ENCODE measurements around the gene ZNF362.

ZNF362 gene

GRCh38 chr1:33311706-33312412 lies 55.6 kb downstream of the ZNF362 start:
- no peak for DNase-seq

GRCh38 chr1:33312413-33312749 lies 56.1 kb downstream of the ZNF362 start:
- no peak for DNase-seq

DNA sequence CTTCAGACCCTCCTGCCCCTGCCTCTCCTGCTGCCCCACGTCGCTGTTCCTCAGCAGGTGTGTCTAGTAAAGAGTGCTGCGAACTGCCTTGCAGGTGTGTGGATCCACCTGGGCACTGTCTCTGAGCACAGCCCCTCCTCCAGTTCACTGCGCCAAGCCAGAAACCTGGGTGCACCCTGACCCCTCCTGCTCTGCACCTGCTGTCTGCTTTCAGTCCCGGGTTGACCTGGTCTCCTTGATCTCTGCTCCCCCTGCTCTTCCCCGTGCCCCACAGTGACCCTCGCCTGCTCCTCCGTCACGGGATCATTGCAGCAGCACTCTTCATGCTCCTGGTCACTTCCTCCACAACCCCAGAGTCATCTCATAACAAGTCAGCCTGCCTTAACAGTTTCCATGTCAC lies 58.1 kb downstream of the ZNF362 start:
- DNase-seq, result no peak

DNA sequence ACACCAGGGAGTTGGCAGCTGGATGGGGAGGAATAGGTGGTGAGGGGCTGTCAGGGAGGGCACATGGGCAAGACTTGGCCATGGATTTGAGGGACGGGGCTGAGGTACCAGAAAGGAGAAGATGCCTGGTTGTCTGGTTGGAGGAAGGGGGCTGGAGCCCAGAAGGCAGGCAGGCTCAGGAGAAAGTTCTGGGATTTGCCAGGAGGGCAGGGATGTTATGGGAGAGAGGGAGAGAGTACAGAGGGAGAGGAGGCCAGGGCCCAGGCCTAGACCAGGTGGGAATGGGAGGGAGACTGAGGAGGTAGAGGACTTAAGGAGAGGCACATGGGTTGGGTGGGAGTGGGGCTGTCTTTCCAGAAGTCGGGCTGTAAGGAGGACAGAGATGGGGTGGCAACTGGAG lies 60.3 kb downstream of the ZNF362 start:
- DNase-seq, result no peak

- no peak for DNase-seq
Observed at GRCh38 chr1:33317354-33317753, 61.1 kb downstream of the ZNF362 start.

- DNase-seq, result no peak
Observed at GRCh38 chr1:33317946-33318345, 61.7 kb downstream of the ZNF362 start.

GRCh38 chr1:33319186-33319948 lies 63.1 kb downstream of the ZNF362 start:
- DNase-seq, result no peak

- DNase-seq, result no peak
Observed at GRCh38 chr1:33319949-33320618, 63.8 kb downstream of the ZNF362 start.

- no peak for DNase-seq
Observed at GRCh38 chr1:33320619-33321165, 64.4 kb downstream of the ZNF362 start, which contains the start of gene A3GALT2. TSS of gene A3GALT2 (minus strand) at chr1:33321098. CDS start at chr1:33321098, 0 bp downstream.

GRCh38 chr1:33321178-33321577 lies 64.9 kb downstream of the ZNF362 start:
- DNase-seq, result no peak

- no peak for DNase-seq
Observed at GRCh38 chr1:33322109-33322508, 65.8 kb downstream of the ZNF362 start.

- no peak for DNase-seq
Observed at GRCh38 chr1:33322870-33323585, 66.7 kb downstream of the ZNF362 start.

DNA sequence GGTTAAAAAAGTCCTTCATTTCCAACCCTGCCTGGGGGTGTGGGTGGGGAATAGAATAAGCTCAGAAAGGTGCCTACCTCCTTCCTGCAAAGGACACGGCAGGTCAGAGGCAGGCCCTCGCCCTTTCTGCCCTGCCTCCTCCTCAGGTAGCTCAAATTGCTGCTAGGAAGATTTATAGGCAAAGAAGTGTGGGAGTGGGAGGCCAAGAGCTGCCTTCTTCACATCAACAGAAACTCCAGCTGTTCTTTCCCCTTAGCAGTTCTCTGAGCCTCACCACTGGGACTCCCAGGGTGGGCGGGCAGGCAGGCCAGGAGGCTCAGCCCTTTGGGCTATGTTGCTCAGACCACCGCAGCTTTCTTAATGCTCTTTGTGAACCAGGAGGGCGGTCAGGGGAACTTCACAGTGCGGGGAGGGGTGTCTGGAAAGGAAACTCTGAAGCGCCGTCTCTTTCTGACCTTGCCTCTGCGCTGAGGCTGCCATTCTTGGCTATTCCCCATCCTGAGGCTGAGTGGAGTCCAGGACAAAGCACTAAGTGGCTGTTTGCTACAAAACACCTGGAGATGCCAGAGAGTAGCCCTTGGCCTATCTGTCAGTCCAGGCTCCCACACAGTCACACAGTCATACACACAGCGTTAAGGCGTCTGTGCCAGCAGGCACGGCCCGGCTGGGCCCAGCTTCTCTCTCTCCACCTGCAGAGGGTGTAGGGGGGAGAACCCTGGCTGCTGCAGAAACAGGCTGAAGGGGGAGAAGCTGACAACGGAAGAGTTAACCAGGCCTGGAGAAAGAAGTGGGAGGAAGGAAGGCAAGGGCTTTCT lies 67.6 kb downstream of the ZNF362 start:
- DNase-seq, result no peak

DNA sequence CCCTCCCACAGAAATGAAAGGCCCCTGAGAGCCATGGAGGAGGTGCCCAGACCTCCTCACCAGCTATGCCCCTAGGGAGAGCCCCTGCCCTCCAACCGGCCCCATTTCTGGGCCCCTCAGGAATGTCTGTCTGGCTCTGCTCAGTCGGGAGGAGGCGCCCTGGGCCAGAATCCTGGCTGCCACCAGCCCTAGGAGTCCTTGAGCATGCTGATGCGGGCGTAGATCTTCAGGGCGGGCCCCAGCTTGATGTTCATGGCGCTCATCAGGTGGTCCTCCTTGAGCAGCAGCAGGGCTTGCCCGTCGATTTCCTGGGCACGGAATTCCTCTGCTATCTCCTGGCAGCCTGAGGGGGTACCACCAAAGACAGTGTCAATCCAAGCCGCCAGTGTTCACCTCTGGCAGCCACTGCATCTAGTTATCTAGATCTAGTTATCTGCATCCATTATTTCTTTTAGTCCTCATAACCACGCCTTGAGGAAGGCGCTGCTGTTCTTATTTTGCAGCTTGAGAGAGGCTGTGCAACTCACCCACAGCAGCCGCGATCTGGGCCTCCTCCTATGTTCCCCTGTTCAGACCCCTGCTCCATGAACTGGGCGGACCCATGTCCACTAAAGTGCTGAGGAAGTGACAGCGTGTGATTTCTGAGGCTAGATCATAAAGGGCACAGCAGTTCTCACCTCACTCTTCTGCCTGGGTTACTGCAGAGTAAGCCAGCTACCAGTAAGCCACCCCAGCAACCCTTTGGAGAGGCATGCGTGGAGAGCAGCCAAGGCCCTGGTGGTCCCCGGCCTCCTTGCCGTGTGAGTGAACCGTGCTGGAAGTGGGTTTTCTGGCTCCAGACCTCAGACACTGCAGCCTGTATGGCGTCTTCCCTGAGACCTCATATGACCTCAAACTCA lies 68.6 kb downstream of the ZNF362 start:
- DNase-seq, result no peak

GRCh38 chr1:33326785-33327184 lies 70.5 kb downstream of the ZNF362 start:
- DNase-seq, result no peak

DNA sequence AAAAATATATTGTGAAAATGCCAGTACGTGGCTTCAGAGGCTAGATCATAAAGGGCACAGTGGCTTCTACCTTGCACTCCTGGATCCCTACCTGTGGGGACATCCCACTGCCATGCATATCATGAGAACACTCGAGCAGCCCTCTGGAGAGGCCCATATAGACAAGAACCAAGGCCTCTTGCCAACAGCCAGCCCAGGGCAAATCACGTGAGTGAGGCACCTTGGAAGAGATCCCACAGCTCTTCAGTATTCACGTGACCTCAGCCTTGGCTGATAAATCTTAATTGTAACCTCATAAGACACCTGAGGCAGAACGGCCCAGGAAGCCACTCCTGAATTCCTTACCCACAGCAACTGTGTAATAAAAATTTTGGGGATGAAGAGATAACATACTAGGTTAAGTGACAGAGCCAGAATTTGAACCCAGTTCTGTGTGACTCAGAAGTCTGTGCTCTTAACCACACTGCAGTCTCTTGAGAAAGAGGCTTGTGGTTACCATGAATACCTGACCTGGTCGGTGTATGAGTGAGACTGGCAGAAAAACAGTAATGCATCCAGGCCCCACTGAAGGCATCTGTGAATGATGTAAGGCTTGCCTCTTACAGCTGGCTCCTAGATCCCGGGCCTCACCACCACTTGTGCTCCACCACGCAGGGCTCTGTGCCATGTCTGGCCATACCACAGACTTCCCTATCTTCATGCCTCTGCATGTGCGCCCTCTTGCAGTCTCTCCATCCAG lies 71.5 kb downstream of the ZNF362 start:
- no peak for DNase-seq

GRCh38 chr1:33328817-33329216 lies 72.5 kb downstream of the ZNF362 start:
- DNase-seq, result no peak

DNA sequence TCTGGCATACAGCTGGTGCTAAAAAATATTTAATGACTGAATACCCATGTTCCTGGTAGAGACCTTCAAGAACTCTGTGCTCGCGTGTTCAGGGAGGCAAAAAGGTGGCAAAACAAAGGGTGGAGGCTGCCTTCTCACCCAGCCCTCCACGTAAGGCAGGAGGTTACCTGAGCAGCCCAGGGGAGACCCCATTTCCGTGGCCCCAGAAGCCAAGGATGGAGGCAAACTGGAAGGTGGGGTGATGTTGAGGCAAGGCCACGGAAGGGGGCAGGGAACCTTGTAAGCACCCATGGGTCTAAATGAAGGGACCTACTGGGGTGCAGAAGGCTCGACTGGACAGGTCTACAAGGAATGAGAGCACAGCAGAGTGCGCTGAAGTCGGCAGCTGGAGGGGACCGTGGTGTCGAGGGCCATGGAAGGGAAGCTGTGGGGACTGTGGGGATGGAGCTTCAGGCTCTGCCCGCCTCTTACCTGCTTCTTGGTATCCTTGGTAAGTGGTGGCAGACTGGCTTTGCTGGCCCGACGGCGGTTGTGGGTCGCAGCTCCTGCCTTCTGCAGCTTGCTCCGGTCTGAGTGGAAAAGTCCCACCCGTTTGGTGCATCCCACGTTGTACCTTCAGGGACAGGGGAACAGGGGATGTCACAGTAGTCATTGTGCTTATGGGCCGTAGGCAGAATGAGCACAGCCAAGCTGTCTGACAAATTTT lies 73.5 kb downstream of the ZNF362 start:
- no peak for DNase-seq

- DNase-seq, result no peak
Observed at GRCh38 chr1:33330361-33330890, 74.1 kb downstream of the ZNF362 start.
